Measurements from ENCODE around the gene ELAVL3. TPM values are rescaled to one million over a fixed set of nuclear protein-coding genes. Genes with fewer than 3 reads are reported as not detected.

The ELAVL3 gene
- total RNA-seq, 1 donor, result not detected

GRCh38 chr19:11507370-11508078 lies 26.7 kb upstream of the ELAVL3 start:
- no peak for DNase-seq (ENCODE audit: low read depth)
- no peak overlapping the region for H3K4me3 ChIP-seq (ENCODE audit: low read depth, low read length)
- no peak for TF ChIP-seq CTCF (IDR thresholded peaks at IDR 0.05; ENCODE audit: insufficient read depth, low read depth, low read length)

GRCh38 chr19:11506967-11507366 lies 26.1 kb upstream of the ELAVL3 start:
- H3K4me3 ChIP-seq (ENCODE audit: low read depth, low read length), result no peak overlapping the region
- no peak for TF ChIP-seq CTCF (IDR thresholded peaks at IDR 0.05; ENCODE audit: insufficient read depth, low read depth, low read length)
- no peak for DNase-seq (ENCODE audit: low read depth)

GRCh38 chr19:11506101-11506555 lies 25.3 kb upstream of the ELAVL3 start:
- TF ChIP-seq CTCF (IDR thresholded peaks at IDR 0.05; ENCODE audit: insufficient read depth, low read depth, low read length), result no peak
- no peak for DNase-seq (ENCODE audit: low read depth)
- peak overlapping the region; percentile 71 for H3K4me3 ChIP-seq (ENCODE audit: low read depth, low read length)

- TF ChIP-seq CTCF (IDR thresholded peaks at IDR 0.05; ENCODE audit: insufficient read depth, low read depth, low read length), result no peak
- peak within 1 kb of the TSS; percentile 71 for H3K4me3 ChIP-seq (ENCODE audit: low read depth, low read length)
- peak; percentile 95 for DNase-seq (ENCODE audit: low read depth)
These were observed 24.8 kb upstream of the ELAVL3 start, which contains the start of gene ZNF653 for GRCh38 chr19:11505504-11506100. TSS of gene ZNF653 (minus strand) at chr19:11505839. CDS start at chr19:11505786, 53 bp downstream.

GRCh38 chr19:11505032-11505503 lies 24.2 kb upstream of the ELAVL3 start:
- H3K4me3 ChIP-seq (ENCODE audit: low read depth, low read length), result peak overlapping the region; percentile 71
- no peak for TF ChIP-seq CTCF (IDR thresholded peaks at IDR 0.05; ENCODE audit: insufficient read depth, low read depth, low read length)
- DNase-seq (ENCODE audit: low read depth), result peak; percentile 92

- peak overlapping the region; percentile 71 for H3K4me3 ChIP-seq (ENCODE audit: low read depth, low read length)
- DNase-seq (ENCODE audit: low read depth), result no peak
- no peak for TF ChIP-seq CTCF (IDR thresholded peaks at IDR 0.05; ENCODE audit: insufficient read depth, low read depth, low read length)
These were observed 23.7 kb upstream of the ELAVL3 start for GRCh38 chr19:11504502-11505031.
